HepG2 (cell line): ENCODE data around the gene MED25. TPM values are rescaled to one million over a fixed set of nuclear protein-coding genes. Genes with fewer than 3 reads are reported as not detected.

Experiments used
- ARNT ChIP-seq: fragments of 450-650 bp; IDR thresholded peaks from 2 replicates; pipeline ENCODE4 v1.6.1; 2017
- CC2D1A ChIP-seq: sonication (generic); formaldehyde crosslinking; IDR thresholded peaks from 2 replicates; pipeline ENCODE4 v1.8.1; 2023; ENCODE audit warnings: mild to moderate bottlenecking, missing genetic modification reagents
- FLYWCH1 ChIP-seq: sonication (generic); formaldehyde crosslinking; IDR thresholded peaks from 2 replicates; pipeline ENCODE4 v1.8.1; 2023; ENCODE audit warnings: mild to moderate bottlenecking, missing genetic modification reagents
- FOSL2 ChIP-seq: sonication (generic); formaldehyde crosslinking; IDR thresholded peaks from 2 replicates; pipeline ENCODE4 v1.4.0; 2020; ENCODE audit warnings: missing genetic modification reagents
- HNRNPL ChIP-seq: fragments of 200-400 bp; formaldehyde crosslinking; IDR thresholded peaks from 2 replicates; pipeline ENCODE4 v1.6.1; 2017; ENCODE audit warnings: mild to moderate bottlenecking, low read depth, low read length
- ISL2 ChIP-seq: sonication (generic); formaldehyde crosslinking; IDR thresholded peaks from 2 replicates; pipeline ENCODE4 v1.5.0; 2020; ENCODE audit warnings: missing genetic modification reagents
- MAZ ChIP-seq, 2 experiments: sonication (generic) in 1 of 2; formaldehyde crosslinking in 1 of 2; IDR thresholded peaks; 2 replicates each; pipeline versions ENCODE4 v1.5.0 to v1.6.1; 2012 to 2020; ENCODE audit warnings: low read depth in 2 of 2, mild to moderate bottlenecking in 2 of 2, borderline replicate concordance in 1 of 2, improper control_type of control experiment in 1 of 2, low read length in 1 of 2, missing genetic modification reagents in 1 of 2, moderate library complexity in 1 of 2
- MLLT10 ChIP-seq: sonication (generic); formaldehyde crosslinking; IDR thresholded peaks from 2 replicates; pipeline ENCODE4 v1.4.0; 2020; ENCODE audit warnings: missing genetic modification reagents
- RBM39 ChIP-seq: fragments of 200-400 bp; formaldehyde crosslinking; IDR thresholded peaks from one replicate; pipeline ENCODE4 v1.6.1; 2018; ENCODE audit warnings: antibody characterized with exemption, mild to moderate bottlenecking, low read depth, low read length; ENCODE audit not compliant: poor library complexity, severe bottlenecking
- RELA ChIP-seq: sonication (generic); formaldehyde crosslinking; IDR thresholded peaks from 2 replicates; pipeline ENCODE4 v1.4.0; 2020; ENCODE audit warnings: missing genetic modification reagents
- TAF15 ChIP-seq: fragments of 200-400 bp; formaldehyde crosslinking; IDR thresholded peaks from one replicate; pipeline ENCODE4 v1.6.1; 2018; ENCODE audit warnings: mild to moderate bottlenecking, low read depth, low read length; ENCODE audit not compliant: poor library complexity, severe bottlenecking
- ZFP36 ChIP-seq: fragments of 150-350 bp; IDR thresholded peaks from 2 replicates; pipeline ENCODE4 v1.6.1; 2018; ENCODE audit warnings: borderline replicate concordance, low read length, low read depth; ENCODE audit not compliant: partially characterized antibody
- ZNF292 ChIP-seq: sonication (generic); formaldehyde crosslinking; IDR thresholded peaks from 2 replicates; pipeline ENCODE4 v1.8.1; 2022; ENCODE audit warnings: mild to moderate bottlenecking, low read depth, missing genetic modification reagents, borderline replicate concordance
- ZNF431 ChIP-seq: sonication (generic); formaldehyde crosslinking; IDR thresholded peaks from 2 replicates; pipeline ENCODE4 v1.9.0; 2022; ENCODE audit warnings: missing genetic modification reagents, low read depth, mild to moderate bottlenecking, borderline replicate concordance
- ZNF432 ChIP-seq: sonication (generic); formaldehyde crosslinking; IDR thresholded peaks from 2 replicates; pipeline ENCODE4 v1.5.0; 2020; ENCODE audit warnings: missing genetic modification reagents, mild to moderate bottlenecking, borderline replicate concordance
- ZNF782 ChIP-seq: sonication (generic); formaldehyde crosslinking; IDR thresholded peaks from 2 replicates; pipeline ENCODE4 v1.4.0; 2020; ENCODE audit warnings: missing genetic modification reagents, mild to moderate bottlenecking, borderline replicate concordance
- polyA plus RNA-seq, 8 experiments: library from polyadenylated mRNA; depleted of rRNA in 3 of 8; stranded (reverse) in 7 of 8; unstranded in 1 of 8; fragments of >200 nt; fragmentation: Illumina TruSeq in 4 of 8; extraction: Trizol in 4 of 8; gene quantifications; 2 replicates each; pipeline versions ENCODE4 v1.2.1 to v1.2.3, GENCODE V29; 2011 to 2016; ENCODE audit warnings: low read depth in 4 of 8, missing spikeins in 1 of 8, mixed read lengths in 1 of 8; ENCODE audit not compliant: insufficient read depth in 1 of 8
- total RNA-seq, 5 experiments: library from RNA; depleted of rRNA; stranded (reverse); fragments of >200 nt; fragmentation: Illumina TruSeq; extraction: Trizol; gene quantifications; 2 replicates each; pipeline ENCODE4 v1.2.3, GENCODE V29; 2016; ENCODE audit warnings: low read depth in 1 of 5
- TF ChIP-seq, protein P1 (sequence below): sonication (generic); formaldehyde crosslinking; IDR thresholded peaks from 2 replicates; pipeline ENCODE4 v1.4.0; 2020; ENCODE audit warnings: low read depth, missing genetic modification reagents
- TF ChIP-seq, protein P2 (sequence below): sonication (generic); formaldehyde crosslinking; IDR thresholded peaks from 2 replicates; pipeline ENCODE4 v1.8.1; 2023; ENCODE audit warnings: mild to moderate bottlenecking, inconsistent platforms, moderate library complexity, missing genetic modification reagents, borderline replicate concordance
- TF ChIP-seq, protein P3 (sequence below): sonication (generic); formaldehyde crosslinking; IDR thresholded peaks from 2 replicates; pipeline ENCODE4 v1.4.0; 2020; ENCODE audit warnings: missing genetic modification reagents
- TF ChIP-seq, protein P4 (sequence below): IDR thresholded peaks from 2 replicates; pipeline ENCODE4 v1.6.1; 2016
- TF ChIP-seq, protein P5 (sequence below): IDR thresholded peaks from 2 replicates; pipeline ENCODE4 v1.6.1; 2016; ENCODE audit warnings: mild to moderate bottlenecking

Gene MED25
- total and polyA plus RNA-seq, 2 of the 13 experiments (the other 11 are each of a cell fraction or from before 2014, with no cell fraction given), result 11.1 to 15.1 TPM

DNA sequence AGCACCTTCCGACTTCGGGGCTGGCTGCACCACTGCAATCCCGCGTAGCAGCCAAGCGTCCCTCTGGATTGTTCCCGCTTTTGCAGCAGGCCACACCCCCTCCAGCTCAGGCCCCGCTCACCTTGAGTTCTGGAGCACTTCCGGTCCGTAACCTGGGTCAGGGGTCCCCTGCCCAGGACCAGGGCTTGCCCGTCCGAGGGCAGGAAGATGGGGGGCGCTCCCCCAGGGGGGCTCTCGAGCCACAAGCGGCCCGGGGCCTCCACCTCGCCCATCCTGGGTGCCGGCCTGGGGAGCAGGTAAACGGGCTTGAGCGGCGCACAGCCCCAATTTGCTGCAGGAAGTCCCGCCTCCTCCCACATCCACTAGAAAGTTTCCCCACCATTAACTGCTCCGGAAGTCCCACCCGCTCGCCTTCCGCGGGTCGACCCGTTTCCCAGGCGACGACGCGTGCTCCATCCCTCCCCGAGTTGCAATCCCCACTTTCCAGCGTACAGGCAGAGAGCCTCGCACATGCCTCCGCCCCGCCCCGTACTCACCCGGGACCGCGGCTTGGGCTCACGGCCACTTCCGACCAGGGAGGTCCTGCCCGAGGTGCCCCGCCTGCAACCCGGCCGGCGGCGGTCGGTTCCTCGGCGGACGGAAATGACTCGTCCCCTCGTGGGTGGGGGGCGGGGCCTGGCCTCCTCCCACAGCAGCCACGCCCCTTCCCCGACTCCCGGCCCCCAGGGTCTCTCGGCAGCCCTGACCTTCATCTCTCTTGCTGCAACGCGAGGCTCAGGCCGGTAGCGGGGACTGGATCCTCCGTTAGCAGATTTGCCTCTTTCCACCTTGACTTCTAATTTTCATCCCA lies 49.1 kb downstream of the MED25 start, which contains the start of gene PNKP (continued):
- TF ChIP-seq RELA (CRISPR knock-in tag), result 0 out of 2 replicates have a peak, but pooled peaks have one; percentile 20
- TF ChIP-seq, protein P1, sequence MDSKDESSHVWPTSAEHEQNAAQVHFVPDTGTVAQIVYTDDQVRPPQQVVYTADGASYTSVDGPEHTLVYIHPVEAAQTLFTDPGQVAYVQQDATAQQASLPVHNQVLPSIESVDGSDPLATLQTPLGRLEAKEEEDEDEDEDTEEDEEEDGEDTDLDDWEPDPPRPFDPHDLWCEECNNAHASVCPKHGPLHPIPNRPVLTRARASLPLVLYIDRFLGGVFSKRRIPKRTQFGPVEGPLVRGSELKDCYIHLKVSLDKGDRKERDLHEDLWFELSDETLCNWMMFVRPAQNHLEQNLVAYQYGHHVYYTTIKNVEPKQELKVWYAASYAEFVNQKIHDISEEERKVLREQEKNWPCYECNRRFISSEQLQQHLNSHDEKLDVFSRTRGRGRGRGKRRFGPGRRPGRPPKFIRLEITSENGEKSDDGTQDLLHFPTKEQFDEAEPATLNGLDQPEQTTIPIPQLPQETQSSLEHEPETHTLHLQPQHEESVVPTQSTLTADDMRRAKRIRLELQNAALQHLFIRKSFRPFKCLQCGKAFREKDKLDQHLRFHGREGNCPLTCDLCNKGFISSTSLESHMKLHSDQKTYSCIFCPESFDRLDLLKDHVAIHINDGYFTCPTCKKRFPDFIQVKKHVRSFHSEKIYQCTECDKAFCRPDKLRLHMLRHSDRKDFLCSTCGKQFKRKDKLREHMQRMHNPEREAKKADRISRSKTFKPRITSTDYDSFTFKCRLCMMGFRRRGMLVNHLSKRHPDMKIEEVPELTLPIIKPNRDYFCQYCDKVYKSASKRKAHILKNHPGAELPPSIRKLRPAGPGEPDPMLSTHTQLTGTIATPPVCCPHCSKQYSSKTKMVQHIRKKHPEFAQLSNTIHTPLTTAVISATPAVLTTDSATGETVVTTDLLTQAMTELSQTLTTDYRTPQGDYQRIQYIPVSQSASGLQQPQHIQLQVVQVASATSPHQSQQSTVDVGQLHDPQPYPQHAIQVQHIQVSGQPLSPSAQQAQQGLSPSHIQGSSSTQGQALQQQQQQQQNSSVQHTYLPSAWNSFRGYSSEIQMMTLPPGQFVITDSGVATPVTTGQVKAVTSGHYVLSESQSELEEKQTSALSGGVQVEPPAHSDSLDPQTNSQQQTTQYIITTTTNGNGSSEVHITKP (CRISPR knock-in tag), result peak; percentile 87; the same call in 1 of the 2 replicates
- no peak for TF ChIP-seq ZNF292 (CRISPR knock-in tag)
- TF ChIP-seq RBM39, result peak; percentile 49
- no peak for TF ChIP-seq TAF15
- no peak for TF ChIP-seq CC2D1A (CRISPR knock-in tag)
- TF ChIP-seq, protein P2, sequence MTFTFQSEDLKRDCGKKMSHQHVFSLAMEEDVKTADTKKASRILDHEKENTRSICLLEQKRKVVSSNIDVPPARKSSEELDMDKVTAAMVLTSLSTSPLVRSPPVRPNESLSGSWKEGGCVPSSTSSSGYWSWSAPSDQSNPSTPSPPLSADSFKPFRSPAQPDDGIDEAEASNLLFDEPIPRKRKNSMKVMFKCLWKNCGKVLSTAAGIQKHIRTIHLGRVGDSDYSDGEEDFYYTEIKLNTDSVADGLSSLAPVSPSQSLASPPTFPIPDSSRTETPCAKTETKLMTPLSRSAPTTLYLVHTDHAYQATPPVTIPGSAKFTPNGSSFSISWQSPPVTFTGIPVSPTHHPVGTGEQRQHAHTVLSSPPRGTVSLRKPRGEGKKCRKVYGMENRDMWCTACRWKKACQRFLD (CRISPR knock-in tag), result 0 out of 2 replicates have a peak, but pooled peaks have one; percentile 66
- no peak for TF ChIP-seq HNRNPL
- TF ChIP-seq FLYWCH1 (CRISPR knock-in tag), result no peak
- TF ChIP-seq, protein P3, sequence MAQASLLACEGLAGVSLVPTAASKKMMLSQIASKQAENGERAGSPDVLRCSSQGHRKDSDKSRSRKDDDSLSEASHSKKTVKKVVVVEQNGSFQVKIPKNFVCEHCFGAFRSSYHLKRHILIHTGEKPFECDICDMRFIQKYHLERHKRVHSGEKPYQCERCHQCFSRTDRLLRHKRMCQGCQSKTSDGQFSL (CRISPR knock-in tag), result 0 out of 2 replicates have a peak, but pooled peaks have one; percentile 45
- peak; percentile 89 for TF ChIP-seq MAZ (IDR thresholded peaks at IDR 0.05; ENCODE audit: borderline replicate concordance, low read depth, low read length)
- peak; percentile 75 for TF ChIP-seq MAZ (CRISPR knock-in tag; IDR thresholded peaks at IDR 0.05; ENCODE audit: low read depth)
- TF ChIP-seq MLLT10 (CRISPR knock-in tag), result no peak
- peak; percentile 48; the same call in 1 of the 2 replicates for TF ChIP-seq FOSL2
- 0 out of 2 replicates have a peak, but pooled peaks have one; percentile 8 for TF ChIP-seq ISL2 (CRISPR knock-in tag)
- TF ChIP-seq, protein P4, sequence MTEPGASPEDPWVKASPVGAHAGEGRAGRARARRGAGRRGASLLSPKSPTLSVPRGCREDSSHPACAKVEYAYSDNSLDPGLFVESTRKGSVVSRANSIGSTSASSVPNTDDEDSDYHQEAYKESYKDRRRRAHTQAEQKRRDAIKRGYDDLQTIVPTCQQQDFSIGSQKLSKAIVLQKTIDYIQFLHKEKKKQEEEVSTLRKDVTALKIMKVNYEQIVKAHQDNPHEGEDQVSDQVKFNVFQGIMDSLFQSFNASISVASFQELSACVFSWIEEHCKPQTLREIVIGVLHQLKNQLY, result no peak; the same call in 1 of the 2 replicates
- no peak for TF ChIP-seq ARNT
- no peak for TF ChIP-seq ZNF431 (CRISPR knock-in tag)
- TF ChIP-seq ZNF782 (CRISPR knock-in tag), result peak; percentile 45; the same call in 1 of the 2 replicates
- TF ChIP-seq, protein P5, sequence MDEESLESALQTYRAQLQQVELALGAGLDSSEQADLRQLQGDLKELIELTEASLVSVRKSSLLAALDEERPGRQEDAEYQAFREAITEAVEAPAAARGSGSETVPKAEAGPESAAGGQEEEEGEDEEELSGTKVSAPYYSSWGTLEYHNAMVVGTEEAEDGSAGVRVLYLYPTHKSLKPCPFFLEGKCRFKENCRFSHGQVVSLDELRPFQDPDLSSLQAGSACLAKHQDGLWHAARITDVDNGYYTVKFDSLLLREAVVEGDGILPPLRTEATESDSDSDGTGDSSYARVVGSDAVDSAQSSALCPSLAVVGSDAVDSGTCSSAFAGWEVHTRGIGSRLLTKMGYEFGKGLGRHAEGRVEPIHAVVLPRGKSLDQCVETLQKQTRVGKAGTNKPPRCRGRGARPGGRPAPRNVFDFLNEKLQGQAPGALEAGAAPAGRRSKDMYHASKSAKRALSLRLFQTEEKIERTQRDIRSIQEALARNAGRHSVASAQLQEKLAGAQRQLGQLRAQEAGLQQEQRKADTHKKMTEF (CRISPR knock-in tag), result peak; percentile 92
- TF ChIP-seq ZFP36, result no peak
- no peak for TF ChIP-seq ZNF432 (CRISPR knock-in tag)
